ENCODE measurements around the gene RWDD1. TPM values are rescaled to one million over a fixed set of nuclear protein-coding genes. Genes with fewer than 3 reads are reported as not detected.

RWDD1 gene
- total and polyA plus RNA-seq, 3 donors from 2014 or later: 15.6 to 27.8 (median 20.5) TPM

DNA sequence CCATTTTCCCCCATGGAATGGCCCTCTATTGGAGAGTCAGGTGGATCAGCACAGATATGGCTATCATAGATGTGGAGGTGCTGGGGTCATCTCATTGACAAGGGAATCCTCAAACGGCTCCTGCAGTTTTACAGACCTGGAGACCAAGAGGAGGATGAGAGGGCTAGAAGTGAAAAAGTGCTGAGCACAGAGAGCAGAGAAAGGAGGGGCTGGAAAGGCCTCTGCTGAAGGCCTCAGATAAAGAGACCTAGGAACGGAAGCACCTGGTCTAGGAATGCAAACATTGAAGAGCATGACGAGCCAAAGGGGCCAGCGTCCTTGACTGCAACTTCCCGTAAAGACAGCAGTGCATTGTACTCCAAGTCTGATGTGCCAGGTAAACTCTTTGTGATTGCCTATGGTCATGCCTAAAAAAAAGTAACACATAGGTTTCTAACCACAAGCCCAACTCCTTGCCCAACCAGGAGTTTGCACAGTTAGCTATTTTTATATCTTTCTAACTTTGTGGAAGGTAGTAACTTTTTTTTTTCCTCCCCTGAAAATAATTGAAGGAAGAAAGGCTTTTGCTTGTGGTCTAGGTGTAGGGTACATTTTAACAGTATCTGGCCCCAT, 60.2 kb downstream of the RWDD1 start:
- Histone ChIP-seq H3K36me3 (ENCODE audit: low read depth, missing control alignments) (no peaks in the 10 kb centered on the region), H3K27me3 (no peaks in the 10 kb centered on the region), H3K9me3 (no peaks in the 10 kb centered on the region), H3K4me3 (no peak overlapping the region), H3K27ac (no peak overlapping the region), H3K4me1 (no peaks in the 10 kb centered on the region)
- intact Hi-C loops (cut with DNase I; ENCODE audit: low total_unique reads): no loop called here
- no peak for DNase-seq
- WGBS, 2 donors: 33 to 52% methylated on average over 5 of the region's 5 CpGs
- no peak for TF ChIP-seq POLR2A (IDR thresholded peaks at IDR 0.05)
- TF ChIP-seq, protein P1, sequence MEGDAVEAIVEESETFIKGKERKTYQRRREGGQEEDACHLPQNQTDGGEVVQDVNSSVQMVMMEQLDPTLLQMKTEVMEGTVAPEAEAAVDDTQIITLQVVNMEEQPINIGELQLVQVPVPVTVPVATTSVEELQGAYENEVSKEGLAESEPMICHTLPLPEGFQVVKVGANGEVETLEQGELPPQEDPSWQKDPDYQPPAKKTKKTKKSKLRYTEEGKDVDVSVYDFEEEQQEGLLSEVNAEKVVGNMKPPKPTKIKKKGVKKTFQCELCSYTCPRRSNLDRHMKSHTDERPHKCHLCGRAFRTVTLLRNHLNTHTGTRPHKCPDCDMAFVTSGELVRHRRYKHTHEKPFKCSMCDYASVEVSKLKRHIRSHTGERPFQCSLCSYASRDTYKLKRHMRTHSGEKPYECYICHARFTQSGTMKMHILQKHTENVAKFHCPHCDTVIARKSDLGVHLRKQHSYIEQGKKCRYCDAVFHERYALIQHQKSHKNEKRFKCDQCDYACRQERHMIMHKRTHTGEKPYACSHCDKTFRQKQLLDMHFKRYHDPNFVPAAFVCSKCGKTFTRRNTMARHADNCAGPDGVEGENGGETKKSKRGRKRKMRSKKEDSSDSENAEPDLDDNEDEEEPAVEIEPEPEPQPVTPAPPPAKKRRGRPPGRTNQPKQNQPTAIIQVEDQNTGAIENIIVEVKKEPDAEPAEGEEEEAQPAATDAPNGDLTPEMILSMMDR (IDR thresholded peaks at IDR 0.05): no peak

DNA sequence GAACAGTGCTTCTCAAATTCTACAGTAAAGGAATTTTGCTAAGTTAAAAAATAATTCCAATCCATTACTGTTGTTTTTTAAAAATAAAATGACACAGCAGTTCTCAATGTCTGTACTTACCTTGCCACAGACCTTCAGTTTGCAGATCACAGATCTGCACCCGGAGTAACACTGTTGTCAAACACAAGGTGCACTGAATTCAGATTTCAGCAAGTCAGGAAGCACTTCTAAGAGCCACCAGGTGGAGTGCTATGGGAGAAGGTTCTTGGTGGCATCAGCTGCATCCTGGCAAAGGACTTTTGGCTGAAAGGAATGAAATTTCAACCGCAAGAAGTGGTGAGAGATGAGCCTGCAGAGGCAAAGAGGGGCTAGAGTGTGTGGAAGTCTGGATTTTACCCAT, 62.4 kb downstream of the RWDD1 start:
- WGBS, 2 donors: 91 to 96% methylated on average over 2 of the region's 2 CpGs
- TF ChIP-seq POLR2A (IDR thresholded peaks at IDR 0.05): no peak
- TF ChIP-seq, protein P1 (IDR thresholded peaks at IDR 0.05): no peak

More for the DNA sequence above, 62.4 kb downstream of the RWDD1 start:
- intact Hi-C loops (cut with DNase I; ENCODE audit: low total_unique reads): no loop called here
- H3K9me3 ChIP-seq: no peaks in the 10 kb centered on the region
- no peak overlapping the region for H3K27ac ChIP-seq
- no peaks in the 10 kb centered on the region for H3K4me1 ChIP-seq
- DNase-seq: no peak
- no peak overlapping the region for H3K4me3 ChIP-seq
- H3K36me3 ChIP-seq (ENCODE audit: low read depth, missing control alignments): no peaks in the 10 kb centered on the region
- no peaks in the 10 kb centered on the region for H3K27me3 ChIP-seq

Other genes starting within 250 kb of the RWDD1 start
- gene DSE, start 200.6 kb upstream of the RWDD1 start, total RNA-seq: 10 to 100 TPM; 35.1 to 49.3 TPM
- 31.5 TPM for gene DSE, start 200.6 kb upstream of the RWDD1 start, polyA plus RNA-seq (ENCODE audit: insufficient read depth, low read depth, low replicate concordance)
- 10 to 100 TPM in 1 of 2 donors, 1 to 10 TPM in 1; 9.7 to 10.4 TPM for gene CALHM6, start 110.1 kb upstream of the RWDD1 start, total RNA-seq
- 15.7 TPM for gene CALHM6, start 110.1 kb upstream of the RWDD1 start, polyA plus RNA-seq (ENCODE audit: insufficient read depth, low read depth, low replicate concordance)
- 1 to 10 TPM; 2.0 TPM for gene CALHM5, start 59.9 kb upstream of the RWDD1 start, total RNA-seq
- 1.5 TPM for gene CALHM5, start 59.9 kb upstream of the RWDD1 start, polyA plus RNA-seq (ENCODE audit: insufficient read depth, low read depth, low replicate concordance)
- under 1 TPM in 1 of 2 donors, not detected in 1; 0.39 TPM for gene TRAPPC3L, start 25.8 kb upstream of the RWDD1 start, total RNA-seq
- gene TRAPPC3L, start 25.8 kb upstream of the RWDD1 start, polyA plus RNA-seq (ENCODE audit: insufficient read depth, low read depth, low replicate concordance): 0.37 TPM
- under 1 TPM in 1 of 2 donors, not detected in 1; 0.25 TPM for gene CALHM4, start 17.8 kb upstream of the RWDD1 start, total RNA-seq
- gene CALHM4, start 17.8 kb upstream of the RWDD1 start, polyA plus RNA-seq (ENCODE audit: insufficient read depth, low read depth, low replicate concordance): 1.2 TPM
- gene RSPH4A, start 45.0 kb downstream of the RWDD1 start, total RNA-seq: 1 to 10 TPM; 2.1 to 5.2 TPM
- 8.1 TPM for gene RSPH4A, start 45.0 kb downstream of the RWDD1 start, polyA plus RNA-seq (ENCODE audit: insufficient read depth, low read depth, low replicate concordance)
- gene ZUP1, start 97.3 kb downstream of the RWDD1 start, total RNA-seq: 10 to 100 TPM; 11.8 to 13.6 TPM
- 8.5 TPM for gene ZUP1, start 97.3 kb downstream of the RWDD1 start, polyA plus RNA-seq (ENCODE audit: insufficient read depth, low read depth, low replicate concordance)
- gene KPNA5, start 109.7 kb downstream of the RWDD1 start, total RNA-seq: 10 to 100 TPM; 23.4 to 32.8 TPM
- gene KPNA5, start 109.7 kb downstream of the RWDD1 start, polyA plus RNA-seq (ENCODE audit: insufficient read depth, low read depth, low replicate concordance): 50.3 TPM
- gene FAM162B, start 194.2 kb downstream of the RWDD1 start, total RNA-seq: 1 to 10 TPM; 3.2 to 5.4 TPM
- 9.4 TPM for gene FAM162B, start 194.2 kb downstream of the RWDD1 start, polyA plus RNA-seq (ENCODE audit: insufficient read depth, low read depth, low replicate concordance)